C4-2B (cell line): ENCODE measurements around the gene TUBGCP5.

Source experiments
- ZFX ChIP-seq: fragments of 450-650 bp; IDR thresholded peaks from 2 replicates; pipeline ENCODE4 v1.6.1; 2017
- TF ChIP-seq, protein P1 (sequence below): fragments of 450-650 bp; conservative IDR thresholded peaks from 2 replicates; pipeline ENCODE4 v1.5.1; 2017; ENCODE audit warnings: mild to moderate bottlenecking

DNA sequence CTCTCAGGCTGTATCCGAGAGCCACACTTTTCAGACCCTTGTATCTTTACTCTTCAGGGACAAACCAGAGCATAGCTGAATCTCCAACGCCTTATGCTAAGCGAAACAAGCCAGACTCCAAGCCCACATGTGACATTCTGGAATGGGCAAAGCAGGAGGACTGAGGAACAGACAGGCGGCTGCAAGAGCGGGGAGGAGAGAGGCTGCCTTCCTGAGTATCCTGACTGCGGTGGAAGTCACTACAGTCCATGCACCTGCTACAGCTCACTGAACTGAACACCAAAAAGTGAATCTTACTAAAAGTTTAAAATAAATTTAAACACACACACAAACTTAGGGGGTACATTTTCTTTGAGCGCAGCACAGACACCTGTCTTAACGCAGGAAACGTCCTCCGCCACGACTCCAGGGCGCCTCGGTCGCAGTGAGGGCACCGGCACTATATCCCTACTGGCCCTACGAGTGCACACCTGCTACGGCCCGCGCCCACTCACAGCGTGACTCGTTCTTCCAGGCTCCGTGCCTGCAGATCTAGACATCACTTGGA lies 60.6 kb downstream of the TUBGCP5 start:
- TF ChIP-seq, protein P1, sequence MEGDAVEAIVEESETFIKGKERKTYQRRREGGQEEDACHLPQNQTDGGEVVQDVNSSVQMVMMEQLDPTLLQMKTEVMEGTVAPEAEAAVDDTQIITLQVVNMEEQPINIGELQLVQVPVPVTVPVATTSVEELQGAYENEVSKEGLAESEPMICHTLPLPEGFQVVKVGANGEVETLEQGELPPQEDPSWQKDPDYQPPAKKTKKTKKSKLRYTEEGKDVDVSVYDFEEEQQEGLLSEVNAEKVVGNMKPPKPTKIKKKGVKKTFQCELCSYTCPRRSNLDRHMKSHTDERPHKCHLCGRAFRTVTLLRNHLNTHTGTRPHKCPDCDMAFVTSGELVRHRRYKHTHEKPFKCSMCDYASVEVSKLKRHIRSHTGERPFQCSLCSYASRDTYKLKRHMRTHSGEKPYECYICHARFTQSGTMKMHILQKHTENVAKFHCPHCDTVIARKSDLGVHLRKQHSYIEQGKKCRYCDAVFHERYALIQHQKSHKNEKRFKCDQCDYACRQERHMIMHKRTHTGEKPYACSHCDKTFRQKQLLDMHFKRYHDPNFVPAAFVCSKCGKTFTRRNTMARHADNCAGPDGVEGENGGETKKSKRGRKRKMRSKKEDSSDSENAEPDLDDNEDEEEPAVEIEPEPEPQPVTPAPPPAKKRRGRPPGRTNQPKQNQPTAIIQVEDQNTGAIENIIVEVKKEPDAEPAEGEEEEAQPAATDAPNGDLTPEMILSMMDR = no peak
- no peak for TF ChIP-seq ZFX
